Right lobe of liver (tissue), 6 donors: ENCODE results near the gene GIPC2. TPM values are rescaled to one million over a fixed set of nuclear protein-coding genes. Genes with fewer than 3 reads are reported as not detected.
"Not testable (repeated sequence)": the region's sequence is repeated elsewhere in the genome, so short reads cannot be mapped to it uniquely, and the experiment has no call there.

Source experiments
- ATAC-seq, 4 donors: fragments of 200-7000 bp; cut with Tn5 transposase; one replicate each; pipeline ENCODE4 v1.9.1; 2020; ENCODE audit warnings: mild to moderate bottlenecking in 4 of 4, moderate library complexity in 4 of 4
- DNase-seq, 3 donors: peaks; one replicate each; pipeline ENCODE4 v3.0.0-alpha.2; 2020
- H3K27ac ChIP-seq, 3 donors: fragments of 200-600 bp; one replicate each; pipeline ENCODE4 v1.8.0; 2022
- H3K27me3 ChIP-seq, 2 donors: fragments of 200-600 bp; one replicate each; pipeline ENCODE4 v1.8.0; 2022
- H3K36me3 ChIP-seq, 4 donors: fragments of 200-600 bp; sonication (generic) in 1 of 4; one replicate each; pipeline versions ENCODE4 v1.5.1 to v1.8.0; 2017 to 2022; ENCODE audit warnings: control low read depth in 1 of 4
- H3K4me1 ChIP-seq, 4 donors: fragments of 200-600 bp; sonication (generic) in 1 of 4; one replicate each; pipeline versions ENCODE4 v1.5.1 to v1.8.0; 2017 to 2022; ENCODE audit warnings: control low read depth in 1 of 4
- H3K4me3 ChIP-seq, 3 donors: fragments of 200-600 bp; one replicate each; pipeline ENCODE4 v1.8.0; 2022
- H3K9me3 ChIP-seq, 4 donors: fragments of 200-600 bp; sonication (generic) in 1 of 4; one replicate each; pipeline versions ENCODE4 v1.5.1 to v1.8.0; 2017 to 2022; ENCODE audit warnings: control low read depth in 1 of 4
- CTCF ChIP-seq, 4 donors: fragments of 200-600 bp in 3 of 4; fragments of 450-650 bp in 1 of 4; IDR thresholded peaks; one replicate each; pipeline versions ENCODE4 v1.5.1 to v1.8.0; 2016 to 2022; ENCODE audit warnings: antibody characterized with exemption in 4 of 4, mild to moderate bottlenecking in 2 of 4
- POLR2A ChIP-seq: fragments of 450-650 bp; IDR thresholded peaks from one replicate; pipeline ENCODE4 v1.6.1; 2017; ENCODE audit warnings: antibody characterized with exemption, mild to moderate bottlenecking
- WGBS: methylation state at CpG from one replicate; pipeline ENCODE4 v1.1.6; 2018; ENCODE audit warnings: low coverage, low lambda C conversion rate; ENCODE audit not compliant: insufficient coverage; ENCODE audit errors: missing lambda C conversion rate; 5-methylcytosine and 5-hydroxymethylcytosine counted together
- intact Hi-C, 2 donors: fragments of 100-400 bp; cut with DNase I; formaldehyde crosslinking; loops; one replicate each; pipeline versions ENCODE4 v1.11.2 to v1.14.1; 2022
- total RNA-seq, 6 experiments: library from RNA; depleted of rRNA in 2 of 6; stranded (reverse); fragments of >200 nt in 2 of 6; fragmentation: NEBNext Ultra II Directional in 3 of 6; extraction: Animal tissue kit (Norgen Biotek cat#: 25700) in 3 of 6; gene quantifications; one replicate each; pipeline versions ENCODE4 v1.1.0 to v1.2.4, GENCODE V29; 2016 to 2023
- donor health status: DM: no; HTN: yes; CAD: no.
- donor health status: DM: no; HTN: no; CAD: no.
- donor health status: DM: no; HTN: no; CAD: no.
- donor health status: DM: no; HTN: yes; CAD: no.
- donor health status: DM: no; HTN: yes; CAD: no.

GIPC2 gene
- total RNA-seq, 6 experiments from 2014 or later: 4.7 to 9.8 (median 7.0) TPM

GRCh38 chr1:78081980-78082860 lies 36.5 kb downstream of the GIPC2 start:
- Histone ChIP-seq H3K36me3 (no peaks in the 10 kb centered on the region), H3K27me3 (no peaks in the 10 kb centered on the region), H3K4me3 (no peak overlapping the region), H3K27ac (no peak overlapping the region), H3K4me1 (peaks cover 0 to 6% (median 0%) of the 10 kb centered on the region in 4 donors), H3K9me3 (no peaks in the 10 kb centered on the region)
- ATAC-seq: peak in 1 of 4 donors; percentile 39
- DNase-seq: no peak
- 78% methylated on average over 5 of the region's 5 CpGs for WGBS
- intact Hi-C loops: no loop called here
- TF ChIP-seq CTCF (IDR thresholded peaks at IDR 0.05): no peak
- no peak for TF ChIP-seq POLR2A

GRCh38 chr1:78084639-78085038 lies 38.9 kb downstream of the GIPC2 start:
- H3K27ac ChIP-seq, DNase-seq, H3K9me3 ChIP-seq, intact Hi-C loops, H3K4me3 ChIP-seq, H3K36me3 ChIP-seq, ATAC-seq, H3K4me1 ChIP-seq, H3K27me3 ChIP-seq: not testable (repeated sequence)

- H3K27ac ChIP-seq: no peak overlapping the region
- no peak for TF ChIP-seq POLR2A
- TF ChIP-seq CTCF (IDR thresholded peaks at IDR 0.05): no peak
- 67% methylated on average over 1 of the region's 1 CpG for WGBS
- no peak overlapping the region for H3K4me3 ChIP-seq
- H3K9me3 ChIP-seq: no peaks in the 10 kb centered on the region
- H3K36me3 ChIP-seq: no peaks in the 10 kb centered on the region
- intact Hi-C loops: no loop called here
- H3K4me1 ChIP-seq: peaks cover 0 to 6% (median 3%) of the 10 kb centered on the region in 4 donors
- no peaks in the 10 kb centered on the region for H3K27me3 ChIP-seq
- ATAC-seq (no peak), DNase-seq (no peak)
Observed at GRCh38 chr1:78086697-78087096, 40.9 kb downstream of the GIPC2 start.

GRCh38 chr1:78088015-78088414 lies 42.2 kb downstream of the GIPC2 start:
- no peak overlapping the region for H3K4me3 ChIP-seq
- H3K9me3 ChIP-seq: no peaks in the 10 kb centered on the region
- intact Hi-C loops: no loop called here
- ATAC-seq (no peak), DNase-seq (no peak)
- no peaks in the 10 kb centered on the region for H3K36me3 ChIP-seq
- 87% methylated on average over 2 of the region's 2 CpGs for WGBS
- H3K27ac ChIP-seq: no peak overlapping the region
- H3K27me3 ChIP-seq: no peaks in the 10 kb centered on the region
- peaks cover 0 to 6% (median 3%) of the 10 kb centered on the region in 4 donors for H3K4me1 ChIP-seq
- TF ChIP-seq CTCF (IDR thresholded peaks at IDR 0.05): no peak
- TF ChIP-seq POLR2A: no peak

- H3K4me3 ChIP-seq: no peak overlapping the region
- H3K27ac ChIP-seq: no peak overlapping the region
- no peaks in the 10 kb centered on the region for H3K9me3 ChIP-seq
- TF ChIP-seq CTCF (IDR thresholded peaks at IDR 0.05): no peak
- TF ChIP-seq POLR2A: no peak
- no peaks in the 10 kb centered on the region for H3K36me3 ChIP-seq
- ATAC-seq: peak in 2 of 4 donors; percentile 7 to 12
- H3K27me3 ChIP-seq: no peaks in the 10 kb centered on the region
- intact Hi-C loops: no loop called here
- peaks cover 0 to 6% (median 3%) of the 10 kb centered on the region in 4 donors for H3K4me1 ChIP-seq
- DNase-seq: no peak
Observed at GRCh38 chr1:78088486-78088885, 42.7 kb downstream of the GIPC2 start.
